IMR-90 (cell line): ENCODE results near the gene MFSD6. TPM values are rescaled to one million over a fixed set of nuclear protein-coding genes. Genes with fewer than 3 reads are reported as not detected.

Experiments
- ATAC-seq: fragments of 200-7000 bp; cut with Tn5 transposase; 2 replicates; pipeline ENCODE4 v1.9.1; 2020; ENCODE audit warnings: low read depth, mild to moderate bottlenecking, moderate library complexity
- BruUV-seq: library from RNA; stranded (reverse); fragments of 400-500 nt; replicated peaks from 2 replicates; lab custom pipeline; 2021; lab: Mats Ljungman, UMichigan
- CTCF ChIA-PET: fragments of 300-600 bp; formaldehyde crosslinking; extraction: SDS; loops from one replicate; lab custom pipeline; 2021; ENCODE audit warnings: antibody characterized with exemption; lab: Yijun Ruan, JAX
- POLR2A ChIA-PET: fragments of 300-600 bp; sonication (Branson Sonifier 250); formaldehyde crosslinking; loops from one replicate; lab custom pipeline; 2022; ENCODE audit warnings: antibody characterized with exemption; ENCODE audit not compliant: unreplicated experiment; lab: Charles Lee
- DNase-seq: peaks from one replicate; pipeline ENCODE4 v3.0.0; 2013
- H2AFZ ChIP-seq: replicated peaks from 2 replicates; pipeline ENCODE3; 2013; ENCODE audit warnings: low read length, mild to moderate bottlenecking; ENCODE audit not compliant: poor library complexity
- H2AK5ac ChIP-seq: 2 replicates; pipeline ENCODE4 v1.6.1; 2013; ENCODE audit warnings: low read depth, low read length, inconsistent platforms
- H2AK9ac ChIP-seq: replicated peaks from 2 replicates; pipeline ENCODE3; 2013; ENCODE audit warnings: mild to moderate bottlenecking, low read depth, low read length, moderate library complexity; ENCODE audit not compliant: poor library complexity
- H2BK120ac ChIP-seq: 2 replicates; pipeline ENCODE4 v1.6.1; 2013; ENCODE audit warnings: low read depth, low read length, inconsistent platforms
- H2BK15ac ChIP-seq: 3 replicates; pipeline ENCODE4 v1.6.1; 2013; ENCODE audit warnings: low read depth, low read length, inconsistent platforms
- H2BK20ac ChIP-seq: 2 replicates; pipeline ENCODE4 v1.6.1; 2013; ENCODE audit warnings: low read depth, mild to moderate bottlenecking, inconsistent platforms, low read length, moderate library complexity
- H2BK5ac ChIP-seq: 2 replicates; pipeline ENCODE4 v1.6.1; 2013; ENCODE audit warnings: mild to moderate bottlenecking, low read depth, low read length, inconsistent platforms; ENCODE audit not compliant: poor library complexity, severe bottlenecking
- H3K14ac ChIP-seq: replicated peaks from 2 replicates; pipeline ENCODE4 v1.6.1; 2013; ENCODE audit warnings: low read depth, low read length, inconsistent platforms
- H3K18ac ChIP-seq: 2 replicates; pipeline ENCODE4 v1.6.1; 2013; ENCODE audit warnings: low read depth, low read length, control low read depth
- H3K23ac ChIP-seq: 2 replicates; pipeline ENCODE4 v1.6.1; 2013; ENCODE audit warnings: low read depth, low read length, inconsistent platforms
- H3K27ac ChIP-seq: 2 replicates; pipeline ENCODE4 v1.5.1; 2013; ENCODE audit warnings: mild to moderate bottlenecking, control low read depth, low read length; ENCODE audit not compliant: insufficient read depth
- H3K27me3 ChIP-seq: 2 replicates; pipeline ENCODE4 v1.6.1; 2013; ENCODE audit warnings: low read length; ENCODE audit not compliant: control insufficient read depth, insufficient read depth
- H3K36me3 ChIP-seq: 2 replicates; pipeline ENCODE4 v1.6.1; 2013; ENCODE audit warnings: low read length, mixed read lengths; ENCODE audit not compliant: control insufficient read depth, insufficient read depth
- H3K4ac ChIP-seq: 2 replicates; pipeline ENCODE4 v1.6.1; 2013; ENCODE audit warnings: low read depth, low read length, inconsistent platforms
- H3K4me1 ChIP-seq: 2 replicates; pipeline ENCODE4 v1.6.1; 2013; ENCODE audit warnings: low read length, mixed read lengths; ENCODE audit not compliant: control insufficient read depth, insufficient read depth
- H3K4me2 ChIP-seq: 2 replicates; pipeline ENCODE4 v1.6.1; 2013; ENCODE audit warnings: low read depth, mild to moderate bottlenecking, control low read depth, low read length, moderate library complexity
- H3K4me3 ChIP-seq: 2 replicates; pipeline ENCODE4 v1.5.1; 2013; ENCODE audit warnings: low read depth, mild to moderate bottlenecking, control low read depth, low read length, moderate library complexity; ENCODE audit not compliant: insufficient read depth
- H3K56ac ChIP-seq: 2 replicates; pipeline ENCODE4 v1.6.1; 2013; ENCODE audit warnings: low read length, inconsistent platforms; ENCODE audit not compliant: insufficient read depth; ENCODE audit errors: extremely low read depth
- H3K79me1 ChIP-seq, 2 experiments: 2 replicates each; pipeline ENCODE4 v1.6.1; 2013; ENCODE audit warnings: low read length in 2 of 2, inconsistent platforms in 1 of 2, low read depth in 1 of 2
- H3K9ac ChIP-seq: 2 replicates; pipeline ENCODE4 v1.6.1; 2013; ENCODE audit warnings: low read depth, low read length, control low read depth
- H3K9me1 ChIP-seq: 2 replicates; pipeline ENCODE4 v1.6.1; 2013; ENCODE audit warnings: low read length, inconsistent platforms; ENCODE audit not compliant: insufficient read depth
- H3K9me3 ChIP-seq: 2 replicates; pipeline ENCODE4 v1.6.1; 2013; ENCODE audit warnings: low read length; ENCODE audit not compliant: control insufficient read depth, insufficient read depth
- H4K20me1 ChIP-seq: 2 replicates; pipeline ENCODE4 v1.6.1; 2013; ENCODE audit warnings: low read length, inconsistent platforms; ENCODE audit not compliant: insufficient read depth
- H4K5ac ChIP-seq: 2 replicates; pipeline ENCODE4 v1.6.1; 2013; ENCODE audit warnings: mild to moderate bottlenecking, low read depth, low read length, control low read depth
- H4K8ac ChIP-seq, 2 experiments: 2 replicates each; pipeline ENCODE4 v1.6.1; 2013; ENCODE audit warnings: low read depth in 2 of 2, low read length in 2 of 2, control low read depth in 1 of 2, inconsistent platforms in 1 of 2
- H4K91ac ChIP-seq: 2 replicates; pipeline ENCODE4 v1.6.1; 2013; ENCODE audit warnings: low read depth, low read length, inconsistent platforms; ENCODE audit not compliant: insufficient read depth
- BHLHE40 ChIP-seq: fragments of 150-350 bp; IDR thresholded peaks from 2 replicates; pipeline ENCODE4 v1.6.1; 2016; ENCODE audit warnings: mild to moderate bottlenecking, low read depth, low read length
- CEBPB ChIP-seq: IDR thresholded peaks from 2 replicates; pipeline ENCODE4 v1.6.1; 2012; ENCODE audit warnings: low read depth, low read length, improper control_type of control experiment
- CHD1 ChIP-seq: IDR thresholded peaks from 2 replicates; pipeline ENCODE4 v1.6.1; 2012; ENCODE audit warnings: low read depth, low read length, improper control_type of control experiment
- FOS ChIP-seq: fragments of 150-350 bp; IDR thresholded peaks from 2 replicates; pipeline ENCODE4 v1.6.1; 2016; ENCODE audit warnings: low read depth, low read length
- MAFK ChIP-seq: IDR thresholded peaks from 2 replicates; pipeline ENCODE4 v1.6.1; 2012; ENCODE audit warnings: low read depth, low read length, improper control_type of control experiment
- MAZ ChIP-seq: IDR thresholded peaks from 2 replicates; pipeline ENCODE4 v1.6.1; 2012; ENCODE audit warnings: low read depth, mild to moderate bottlenecking, low read length, improper control_type of control experiment, moderate library complexity, borderline replicate concordance
- MXI1 ChIP-seq: IDR thresholded peaks from 2 replicates; pipeline ENCODE4 v1.6.1; 2012; ENCODE audit warnings: low read depth, mild to moderate bottlenecking, low read length, moderate library complexity, borderline replicate concordance
- NFE2L2 ChIP-seq: fragments of 150-350 bp; IDR thresholded peaks from 2 replicates; pipeline ENCODE4 v1.6.1; 2016; ENCODE audit warnings: low read depth, mild to moderate bottlenecking, low read length
- POLR2A ChIP-seq: IDR thresholded peaks from 2 replicates; pipeline ENCODE4 v1.6.1; 2012; ENCODE audit warnings: mild to moderate bottlenecking, low read depth, low read length
- RAD21 ChIP-seq: IDR thresholded peaks from 2 replicates; pipeline ENCODE4 v1.6.1; 2012; ENCODE audit warnings: low read length, improper control_type of control experiment
- RCOR1 ChIP-seq: IDR thresholded peaks from 2 replicates; pipeline ENCODE4 v1.6.1; 2012; ENCODE audit warnings: mild to moderate bottlenecking, low read length, improper control_type of control experiment; ENCODE audit not compliant: insufficient replicate concordance
- RFX5 ChIP-seq: IDR thresholded peaks from 2 replicates; pipeline ENCODE4 v1.8.0; 2012; ENCODE audit warnings: low read depth, mild to moderate bottlenecking, low read length, moderate library complexity
- SMC3 ChIP-seq: fragments of 150-350 bp; IDR thresholded peaks from 2 replicates; pipeline ENCODE4 v1.6.1; 2016; ENCODE audit warnings: low read depth, mild to moderate bottlenecking, antibody characterized with exemption, low read length, moderate library complexity
- WGBS, 2 experiments: methylation state at CpG; one replicate each; pipeline versions ENCODE4 v1.1.5 to v1.1.7; 2013; ENCODE audit warnings: missing lambda C conversion rate in 2 of 2; ENCODE audit not compliant: insufficient read length in 1 of 2; ENCODE audit errors: extremely low coverage in 2 of 2; 5-methylcytosine and 5-hydroxymethylcytosine counted together
- dilution Hi-C: fragments of 300-500 bp; cut with HindIII; formaldehyde crosslinking; loops from one replicate; pipeline ENCODE4 v1.14.3; 2018; ENCODE audit warnings: low sequenced_read_pairs; ENCODE audit not compliant: unreplicated experiment
- in situ Hi-C: fragments of 300-500 bp; cut with MboI; formaldehyde crosslinking; loops from 3 replicates; pipeline ENCODE4 v1.14.3; 2019; ENCODE audit warnings: low sequenced_read_pairs, inconsistent platforms, mixed read lengths
- intact Hi-C: fragments of 100-400 bp; cut with micrococcal nuclease; formaldehyde crosslinking; loops from 2 replicates; pipeline ENCODE4 v1.10.0; 2022
- polyA plus RNA-seq, 3 experiments: library from polyadenylated mRNA; depleted of rRNA; stranded (reverse); fragments of >200 nt; gene quantifications; 2 replicates each; pipeline ENCODE4 v1.2.3, GENCODE V29; 2012; ENCODE audit warnings: low replicate concordance in 1 of 3
- total RNA-seq: library from RNA; depleted of rRNA; stranded (reverse); fragments of >200 nt; gene quantifications from 2 replicates; pipeline ENCODE4 v1.2.3, GENCODE V29; 2012
- TF ChIP-seq, protein P1 (sequence below): fragments of 150-350 bp; IDR thresholded peaks from 2 replicates; pipeline ENCODE4 v1.6.1; 2017; ENCODE audit warnings: mild to moderate bottlenecking, antibody characterized with exemption, low read length, low read depth
- TF ChIP-seq, protein P2 (sequence below): fragments of 150-350 bp; IDR thresholded peaks from 2 replicates; pipeline ENCODE4 v1.6.1; 2016; ENCODE audit warnings: low read depth, mild to moderate bottlenecking, low read length, moderate library complexity, borderline replicate concordance
- TF ChIP-seq, protein P3 (sequence below): conservative IDR thresholded peaks from 2 replicates; pipeline ENCODE4 v1.5.1; 2012; ENCODE audit warnings: mild to moderate bottlenecking, low read depth, low read length, improper control_type of control experiment

Gene MFSD6
- total and polyA plus RNA-seq, 2 of the 4 experiments (the other 2 are of a cell fraction): 4.2 to 7.7 TPM

DNA sequence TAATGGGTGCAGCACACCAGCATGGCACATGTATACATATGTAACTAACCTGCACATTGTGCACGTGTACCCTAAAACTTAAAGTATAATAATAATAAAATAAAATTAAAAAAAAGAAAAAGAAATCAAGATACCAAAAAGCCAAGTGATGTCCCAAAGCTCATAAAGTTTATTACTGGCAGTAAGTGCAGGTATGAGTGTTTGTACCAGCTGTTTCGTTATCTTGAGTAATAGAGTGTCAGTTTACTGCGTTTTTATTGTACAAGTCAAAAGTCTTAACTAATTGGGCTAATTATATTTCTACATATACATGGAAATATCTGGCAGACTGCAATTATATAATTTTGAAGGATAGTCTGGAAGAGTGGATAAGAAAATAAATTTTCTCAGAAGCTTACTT, 41.8 kb downstream of the MFSD6 start:
- no peak overlapping the region for H3K14ac ChIP-seq
- H4K91ac ChIP-seq: no peak overlapping the region
- H4K8ac ChIP-seq: no peak overlapping the region
- peaks cover 6% of the 10 kb centered on the region for H3K4me1 ChIP-seq
- H3K27ac ChIP-seq: no peak overlapping the region
- no peak overlapping the region for H3K23ac ChIP-seq
- H2BK120ac ChIP-seq: no peak overlapping the region
- no peaks in the 10 kb centered on the region for H3K79me1 ChIP-seq
- no peak overlapping the region for H2BK5ac ChIP-seq
- no peak overlapping the region for H2BK20ac ChIP-seq
- H3K36me3 ChIP-seq: no peaks in the 10 kb centered on the region
- POLR2A ChIA-PET: no interaction called here
- no peak overlapping the region for H3K4me2 ChIP-seq
- dilution Hi-C loops: no loop called here
- no peaks in the 10 kb centered on the region for H3K9me1 ChIP-seq
- H3K4ac ChIP-seq: no peak overlapping the region
- TF ChIP-seq RCOR1 (no peak), CEBPB (no peak), NFE2L2 (no peak), SMC3 (no peak), RAD21 (no peak), BHLHE40 (no peak), FOS (no peak), CHD1 (no peak), MAZ (no peak), POLR2A (no peak), MAFK (no peak), MXI1 (no peak), RFX5 (no peak)
- TF ChIP-seq, protein P1, sequence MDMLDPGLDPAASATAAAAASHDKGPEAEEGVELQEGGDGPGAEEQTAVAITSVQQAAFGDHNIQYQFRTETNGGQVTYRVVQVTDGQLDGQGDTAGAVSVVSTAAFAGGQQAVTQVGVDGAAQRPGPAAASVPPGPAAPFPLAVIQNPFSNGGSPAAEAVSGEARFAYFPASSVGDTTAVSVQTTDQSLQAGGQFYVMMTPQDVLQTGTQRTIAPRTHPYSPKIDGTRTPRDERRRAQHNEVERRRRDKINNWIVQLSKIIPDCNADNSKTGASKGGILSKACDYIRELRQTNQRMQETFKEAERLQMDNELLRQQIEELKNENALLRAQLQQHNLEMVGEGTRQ: no peak
- TF ChIP-seq, protein P2, sequence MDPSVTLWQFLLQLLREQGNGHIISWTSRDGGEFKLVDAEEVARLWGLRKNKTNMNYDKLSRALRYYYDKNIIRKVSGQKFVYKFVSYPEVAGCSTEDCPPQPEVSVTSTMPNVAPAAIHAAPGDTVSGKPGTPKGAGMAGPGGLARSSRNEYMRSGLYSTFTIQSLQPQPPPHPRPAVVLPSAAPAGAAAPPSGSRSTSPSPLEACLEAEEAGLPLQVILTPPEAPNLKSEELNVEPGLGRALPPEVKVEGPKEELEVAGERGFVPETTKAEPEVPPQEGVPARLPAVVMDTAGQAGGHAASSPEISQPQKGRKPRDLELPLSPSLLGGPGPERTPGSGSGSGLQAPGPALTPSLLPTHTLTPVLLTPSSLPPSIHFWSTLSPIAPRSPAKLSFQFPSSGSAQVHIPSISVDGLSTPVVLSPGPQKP: no peak
- TF ChIP-seq, protein P3, sequence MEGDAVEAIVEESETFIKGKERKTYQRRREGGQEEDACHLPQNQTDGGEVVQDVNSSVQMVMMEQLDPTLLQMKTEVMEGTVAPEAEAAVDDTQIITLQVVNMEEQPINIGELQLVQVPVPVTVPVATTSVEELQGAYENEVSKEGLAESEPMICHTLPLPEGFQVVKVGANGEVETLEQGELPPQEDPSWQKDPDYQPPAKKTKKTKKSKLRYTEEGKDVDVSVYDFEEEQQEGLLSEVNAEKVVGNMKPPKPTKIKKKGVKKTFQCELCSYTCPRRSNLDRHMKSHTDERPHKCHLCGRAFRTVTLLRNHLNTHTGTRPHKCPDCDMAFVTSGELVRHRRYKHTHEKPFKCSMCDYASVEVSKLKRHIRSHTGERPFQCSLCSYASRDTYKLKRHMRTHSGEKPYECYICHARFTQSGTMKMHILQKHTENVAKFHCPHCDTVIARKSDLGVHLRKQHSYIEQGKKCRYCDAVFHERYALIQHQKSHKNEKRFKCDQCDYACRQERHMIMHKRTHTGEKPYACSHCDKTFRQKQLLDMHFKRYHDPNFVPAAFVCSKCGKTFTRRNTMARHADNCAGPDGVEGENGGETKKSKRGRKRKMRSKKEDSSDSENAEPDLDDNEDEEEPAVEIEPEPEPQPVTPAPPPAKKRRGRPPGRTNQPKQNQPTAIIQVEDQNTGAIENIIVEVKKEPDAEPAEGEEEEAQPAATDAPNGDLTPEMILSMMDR: no peak
- no peak overlapping the region for H3K9ac ChIP-seq
- no TSS peak for BruUV-seq
- DNase-seq (no peak), ATAC-seq (no peak)
- no peaks in the 10 kb centered on the region for H3K27me3 ChIP-seq
- no peak overlapping the region for H2BK15ac ChIP-seq
- in situ Hi-C loops: no loop called here
- H2AK9ac ChIP-seq: no peak overlapping the region
- no peaks in the 10 kb centered on the region for H4K20me1 ChIP-seq
- H3K4me3 ChIP-seq: no peak overlapping the region
- CTCF ChIA-PET: no interaction called here
- no peak overlapping the region for H4K5ac ChIP-seq
- no peaks in the 10 kb centered on the region for H3K9me3 ChIP-seq
- H2AFZ ChIP-seq: no peak overlapping the region
- intact Hi-C loops: no loop called here
- H3K18ac ChIP-seq: no peak overlapping the region
- H3K56ac ChIP-seq: no peak overlapping the region
- H2AK5ac ChIP-seq: no peak overlapping the region
- WGBS, 2 experiments: no CpG with 5 or more reads among the region's 3 CpGs
